Activated CD4-positive, alpha-beta memory T cell treated with anti-CD3 and anti-CD28 coated beads for 36 hours (primary cell): ENCODE data around the gene SFTPB. TPM values are rescaled to one million over a fixed set of nuclear protein-coding genes. Genes with fewer than 3 reads are reported as not detected.

ENCODE experiments used
- CTCF ChIA-PET: fragments of 350-600 bp; sonication (Branson Sonifier 250); formaldehyde crosslinking; loops from one replicate; lab custom pipeline; 2021; ENCODE audit warnings: antibody characterized with exemption, inconsistent platforms; lab: Charles Lee
- POLR2A ChIA-PET: fragments of 350-600 bp; sonication (Branson Sonifier 250); formaldehyde crosslinking; loops from one replicate; lab custom pipeline; 2021; ENCODE audit warnings: antibody characterized with exemption; lab: Charles Lee
- DNase-seq: peaks from one replicate; pipeline ENCODE4 v3.0.0-alpha.2; 2020
- H3K27ac Mint-ChIP-seq: one replicate; pipeline ENCODE4 v1.8.0; 2021; ENCODE audit warnings: mixed read lengths
- H3K27me3 Mint-ChIP-seq: one replicate; pipeline ENCODE4 v1.8.0; 2021; ENCODE audit warnings: mixed read lengths
- H3K36me3 Mint-ChIP-seq: one replicate; pipeline ENCODE4 v1.8.0; 2021; ENCODE audit warnings: mixed read lengths
- H3K4me1 Mint-ChIP-seq: one replicate; pipeline ENCODE4 v1.8.0; 2021; ENCODE audit warnings: low read depth, mixed read lengths
- H3K4me3 Mint-ChIP-seq: one replicate; pipeline ENCODE4 v1.8.0; 2021; ENCODE audit warnings: mild to moderate bottlenecking, mixed read lengths
- H3K9me3 Mint-ChIP-seq: one replicate; pipeline ENCODE4 v1.8.0; 2021; ENCODE audit warnings: mixed read lengths
- intact Hi-C: fragments of 100-400 bp; cut with micrococcal nuclease; formaldehyde crosslinking; loops from one replicate; pipeline ENCODE4 v1.15.1; 2023
- total RNA-seq, 2 experiments: library from RNA; stranded (reverse); gene quantifications; one replicate each; pipeline ENCODE4 v1.2.3, GENCODE V29; 2021

SFTPB gene
- total RNA-seq, 2 experiments from 2014 or later = not detected

- ChIA-PET POLR2A (no interaction called here), CTCF (interaction anchor here (1.6 to 2.2 kb wide), 3 partner anchors 22 to 47 kb away, joined by 6 to 9 read pairs (median 6); no protein-coding TSS in a partner anchor)
- H3K4me3 Mint-ChIP-seq = no peak overlapping the region
- no peak overlapping the region for H3K27ac Mint-ChIP-seq
- H3K4me1 Mint-ChIP-seq = peaks cover 3% of the 10 kb centered on the region
- H3K9me3 Mint-ChIP-seq = no peaks in the 10 kb centered on the region
- intact Hi-C loops = no loop called here
- DNase-seq = no peak
- H3K36me3 Mint-ChIP-seq = no peaks in the 10 kb centered on the region
- H3K27me3 Mint-ChIP-seq = peaks cover 2% of the 10 kb centered on the region
These were observed 16.8 kb upstream of the SFTPB start for GRCh38 chr2:85684806-85685205.

- CTCF ChIA-PET = interaction anchor here (1.6 to 2.2 kb wide), 3 partner anchors 22 to 47 kb away, joined by 6 to 9 read pairs (median 6); no protein-coding TSS in a partner anchor
- DNase-seq = no peak
- Mint-ChIP-seq H3K4me1 (peaks cover 3% of the 10 kb centered on the region), H3K36me3 (no peaks in the 10 kb centered on the region), H3K4me3 (no peak overlapping the region), H3K27me3 (peaks cover 2% of the 10 kb centered on the region), H3K27ac (no peak overlapping the region), H3K9me3 (no peaks in the 10 kb centered on the region)
- intact Hi-C loops = no loop called here
- POLR2A ChIA-PET = no interaction called here
These were observed 16.4 kb upstream of the SFTPB start for GRCh38 chr2:85684380-85684779.

GRCh38 chr2:85682378-85682777, 14.4 kb upstream of the SFTPB start:
- CTCF ChIA-PET = no interaction called here
- peaks cover 2% of the 10 kb centered on the region for H3K27me3 Mint-ChIP-seq
- DNase-seq = no peak
- H3K27ac Mint-ChIP-seq = no peak overlapping the region
- intact Hi-C loops = no loop called here
- H3K9me3 Mint-ChIP-seq = no peaks in the 10 kb centered on the region
- H3K4me1 Mint-ChIP-seq = peaks cover 3% of the 10 kb centered on the region
- no peaks in the 10 kb centered on the region for H3K36me3 Mint-ChIP-seq
- no peak overlapping the region for H3K4me3 Mint-ChIP-seq
- POLR2A ChIA-PET = no interaction called here

- no peak for DNase-seq
- no peaks in the 10 kb centered on the region for H3K9me3 Mint-ChIP-seq
- H3K4me3 Mint-ChIP-seq = no peak overlapping the region
- H3K4me1 Mint-ChIP-seq = peaks cover 3% of the 10 kb centered on the region
- ChIA-PET CTCF (interaction anchor here (3.6 to 4.1 kb wide), 2 partner anchors 25 to 132 kb away, joined by 26 to 96 read pairs; no protein-coding TSS in a partner anchor), POLR2A (interaction anchor here (0.6 kb wide), 1 partner anchor 144 kb away, joined by 4 read pairs; no protein-coding TSS in a partner anchor)
- no peak overlapping the region for H3K27ac Mint-ChIP-seq
- intact Hi-C loops = no loop called here
- peaks cover 2% of the 10 kb centered on the region for H3K27me3 Mint-ChIP-seq
- no peaks in the 10 kb centered on the region for H3K36me3 Mint-ChIP-seq
These were observed 13.8 kb upstream of the SFTPB start for GRCh38 chr2:85681776-85682175.

GRCh38 chr2:85681372-85681763, 13.4 kb upstream of the SFTPB start:
- H3K9me3 Mint-ChIP-seq = no peaks in the 10 kb centered on the region
- peaks cover 3% of the 10 kb centered on the region for H3K4me1 Mint-ChIP-seq
- no peak for DNase-seq
- intact Hi-C loops = no loop called here
- no peaks in the 10 kb centered on the region for H3K36me3 Mint-ChIP-seq
- peaks cover 2% of the 10 kb centered on the region for H3K27me3 Mint-ChIP-seq
- ChIA-PET POLR2A (interaction anchor here (0.6 kb wide), 1 partner anchor 144 kb away, joined by 4 read pairs; no protein-coding TSS in a partner anchor), CTCF (interaction anchor here (3.6 to 4.1 kb wide), 2 partner anchors 26 to 132 kb away, joined by 26 to 96 read pairs; no protein-coding TSS in a partner anchor)
- no peak overlapping the region for H3K4me3 Mint-ChIP-seq
- no peak overlapping the region for H3K27ac Mint-ChIP-seq

GRCh38 chr2:85680707-85681371, 12.8 kb upstream of the SFTPB start:
- intact Hi-C loops = no loop called here
- ChIA-PET POLR2A (interaction anchor here (0.6 kb wide), 1 partner anchor 143 kb away, joined by 4 read pairs; no protein-coding TSS in a partner anchor), CTCF (interaction anchor here (1.1 to 4.1 kb wide), 3 partner anchors 18 to 133 kb away, joined by 3 to 96 read pairs (median 26); no protein-coding TSS in a partner anchor)
- DNase-seq = no peak
- Mint-ChIP-seq H3K4me1 (peaks cover 3% of the 10 kb centered on the region), H3K9me3 (no peaks in the 10 kb centered on the region), H3K4me3 (no peak overlapping the region), H3K27me3 (peaks cover 2% of the 10 kb centered on the region), H3K36me3 (no peaks in the 10 kb centered on the region), H3K27ac (no peak overlapping the region)

- no peaks in the 10 kb centered on the region for H3K9me3 Mint-ChIP-seq
- H3K27me3 Mint-ChIP-seq = peaks cover 2% of the 10 kb centered on the region
- CTCF ChIA-PET = interaction anchor here (0.6 to 4.1 kb wide), 14 partner anchors 8 to 1718 kb away, joined by 3 to 96 read pairs (median 4); no protein-coding TSS in a partner anchor
- no peak overlapping the region for H3K4me3 Mint-ChIP-seq
- H3K4me1 Mint-ChIP-seq = peaks cover 3% of the 10 kb centered on the region
- no peaks in the 10 kb centered on the region for H3K36me3 Mint-ChIP-seq
- no peak overlapping the region for H3K27ac Mint-ChIP-seq
- POLR2A ChIA-PET = no interaction called here
- intact Hi-C loops = loop anchor here (1.0 kb wide), 1 partner anchor 28 kb away; no protein-coding TSS in a partner anchor
- peak; percentile 83 for DNase-seq
These were observed 11.0 kb upstream of the SFTPB start for GRCh38 chr2:85678794-85679672.

GRCh38 chr2:85678377-85678776, 10.4 kb upstream of the SFTPB start:
- ChIA-PET POLR2A (no interaction called here), CTCF (interaction anchor here (0.7 to 4.1 kb wide), 7 partner anchors 19 to 138 kb away, joined by 3 to 96 read pairs (median 5); no protein-coding TSS in a partner anchor)
- intact Hi-C loops = no loop called here
- H3K4me1 Mint-ChIP-seq = peaks cover 3% of the 10 kb centered on the region
- no peak overlapping the region for H3K4me3 Mint-ChIP-seq
- no peak overlapping the region for H3K27ac Mint-ChIP-seq
- no peaks in the 10 kb centered on the region for H3K36me3 Mint-ChIP-seq
- no peaks in the 10 kb centered on the region for H3K9me3 Mint-ChIP-seq
- DNase-seq = no peak
- peaks cover 2% of the 10 kb centered on the region for H3K27me3 Mint-ChIP-seq

- intact Hi-C loops = no loop called here
- Mint-ChIP-seq H3K4me1 (no peaks in the 10 kb centered on the region), H3K9me3 (no peaks in the 10 kb centered on the region), H3K4me3 (no peak overlapping the region), H3K27ac (no peak overlapping the region), H3K36me3 (no peaks in the 10 kb centered on the region), H3K27me3 (peaks cover 2% of the 10 kb centered on the region)
- CTCF ChIA-PET = interaction anchor here (0.7 to 1.9 kb wide), 6 partner anchors 17 to 257 kb away, joined by 3 to 9 read pairs (median 4); no protein-coding TSS in a partner anchor
- no peak for DNase-seq
- POLR2A ChIA-PET = no interaction called here
These were observed 8.0 kb upstream of the SFTPB start for GRCh38 chr2:85675866-85676548.

GRCh38 chr2:85675427-85675826, 7.4 kb upstream of the SFTPB start:
- POLR2A ChIA-PET = no interaction called here
- intact Hi-C loops = no loop called here
- CTCF ChIA-PET = interaction anchor here (0.7 to 1.9 kb wide), 4 partner anchors 30 to 256 kb away, joined by 3 to 9 read pairs (median 4); no protein-coding TSS in a partner anchor
- Mint-ChIP-seq H3K27ac (no peak overlapping the region), H3K9me3 (no peaks in the 10 kb centered on the region), H3K4me1 (no peaks in the 10 kb centered on the region), H3K27me3 (peaks cover 2% of the 10 kb centered on the region), H3K36me3 (no peaks in the 10 kb centered on the region), H3K4me3 (no peak overlapping the region)
- no peak for DNase-seq

GRCh38 chr2:85674417-85674816, 6.4 kb upstream of the SFTPB start:
- POLR2A ChIA-PET = no interaction called here
- CTCF ChIA-PET = no interaction called here
- Mint-ChIP-seq H3K4me3 (no peak overlapping the region), H3K36me3 (no peaks in the 10 kb centered on the region), H3K27ac (no peak overlapping the region), H3K27me3 (no peaks in the 10 kb centered on the region), H3K4me1 (no peaks in the 10 kb centered on the region), H3K9me3 (no peaks in the 10 kb centered on the region)
- intact Hi-C loops = no loop called here
- DNase-seq = no peak
